CD14-positive monocyte (primary cell): ENCODE data around the gene TGIF2. TPM values are rescaled to one million over a fixed set of nuclear protein-coding genes. Genes with fewer than 3 reads are reported as not detected.
A peak's percentile ranks its signal among the peaks of the same experiment; 100 is the strongest.

Experiments used
- DNase-seq, 3 donors: peaks; one replicate each; pipeline ENCODE4 v3.0.0-alpha.2; 2011 to 2022
- H2AFZ ChIP-seq: 2 replicates; pipeline ENCODE4 v1.6.0; 2012; ENCODE audit warnings: mild to moderate bottlenecking, low read depth, low read length, inconsistent platforms; ENCODE audit not compliant: insufficient read depth, poor library complexity, severe bottlenecking
- H3K27ac ChIP-seq, 2 donors: 1 replicate in 1 of 2; 2 replicates in 1 of 2; pipeline ENCODE4 v1.5.1; 2012 to 2013; ENCODE audit warnings: low read length in 2 of 2, control low read depth in 1 of 2, inconsistent platforms in 1 of 2, low read depth in 1 of 2, mild to moderate bottlenecking in 1 of 2
- H3K27me3 ChIP-seq, 2 donors: one replicate each; pipeline versions ENCODE4 v1.6.0 to v1.6.1; 2011 to 2013; ENCODE audit warnings: low read length in 2 of 2; ENCODE audit not compliant: control insufficient read depth in 2 of 2, insufficient read depth in 2 of 2
- H3K36me3 ChIP-seq, 2 donors: replicated peaks in 1 of 2; 1 replicate in 1 of 2; 2 replicates in 1 of 2; pipeline versions ENCODE4 v1.5.1 to v1.6.1; 2012 to 2013; ENCODE audit warnings: low read length in 2 of 2, control low read depth in 1 of 2, inconsistent platforms in 1 of 2, mild to moderate bottlenecking in 1 of 2; ENCODE audit not compliant: insufficient read depth in 2 of 2, control insufficient read depth in 1 of 2
- H3K4me1 ChIP-seq, 2 donors: 1 replicate in 1 of 2; 2 replicates in 1 of 2; pipeline versions ENCODE4 v1.5.1 to v1.6.1; 2012 to 2013; ENCODE audit warnings: low read length in 2 of 2, control low read depth in 1 of 2, inconsistent platforms in 1 of 2, mild to moderate bottlenecking in 1 of 2, moderate library complexity in 1 of 2; ENCODE audit not compliant: insufficient read depth in 2 of 2, control insufficient read depth in 1 of 2
- H3K4me2 ChIP-seq: replicated peaks from 2 replicates; pipeline ENCODE3; 2012; ENCODE audit warnings: low read length, moderate library complexity, mild to moderate bottlenecking; ENCODE audit not compliant: poor library complexity, severe bottlenecking; ENCODE audit errors: extremely low read depth
- H3K4me3 ChIP-seq, 3 experiments: fragments of 200-600 bp in 1 of 3; sonication (generic) in 1 of 3; replicated peaks in 1 of 3; 1 replicate in 2 of 3; 2 replicates in 1 of 3; pipeline ENCODE4 v1.5.1; 2011 to 2013; ENCODE audit warnings: low read length in 3 of 3, mild to moderate bottlenecking in 3 of 3, control low read depth in 2 of 3, low read depth in 2 of 3, inconsistent platforms in 1 of 3, moderate library complexity in 1 of 3
- H3K79me2 ChIP-seq: 2 replicates; pipeline ENCODE4 v1.6.0; 2012; ENCODE audit warnings: mild to moderate bottlenecking, control low read depth, inconsistent platforms, low read length, moderate library complexity; ENCODE audit not compliant: insufficient read depth
- H3K9ac ChIP-seq: 2 replicates; pipeline ENCODE4 v1.6.0; 2017; ENCODE audit warnings: low read length, mild to moderate bottlenecking; ENCODE audit not compliant: insufficient read depth, poor library complexity, severe bottlenecking
- H3K9me3 ChIP-seq, 2 donors: replicated peaks in 1 of 2; 1 replicate in 1 of 2; 2 replicates in 1 of 2; pipeline versions ENCODE4 v1.5.1 to v1.6.1; 2012 to 2013; ENCODE audit warnings: low read length in 2 of 2, control low read depth in 1 of 2; ENCODE audit not compliant: control insufficient read depth in 1 of 2, insufficient read depth in 1 of 2
- H4K20me1 ChIP-seq: 2 replicates; pipeline ENCODE4 v1.6.0; 2012; ENCODE audit warnings: mild to moderate bottlenecking, low read length, control low read depth, moderate library complexity; ENCODE audit not compliant: insufficient read depth
- H3K27ac Mint-ChIP-seq, 7 donors: one replicate each; pipeline ENCODE4 v1.8.0; 2020; ENCODE audit warnings: mild to moderate bottlenecking in 7 of 7, mixed read lengths in 7 of 7, moderate library complexity in 6 of 7, inconsistent platforms in 2 of 7
- H3K27me3 Mint-ChIP-seq, 3 donors: one replicate each; pipeline ENCODE4 v1.8.0; 2021 to 2022; ENCODE audit warnings: low read depth in 3 of 3, mild to moderate bottlenecking in 3 of 3, mixed read lengths in 3 of 3, moderate library complexity in 3 of 3, inconsistent platforms in 1 of 3
- H3K36me3 Mint-ChIP-seq, 2 donors: one replicate each; pipeline ENCODE4 v1.8.0; 2020; ENCODE audit warnings: mixed read lengths in 2 of 2, inconsistent platforms in 1 of 2, mild to moderate bottlenecking in 1 of 2
- H3K4me1 Mint-ChIP-seq: one replicate; pipeline ENCODE4 v1.8.0; 2020; ENCODE audit warnings: mild to moderate bottlenecking, mixed read lengths
- H3K4me3 Mint-ChIP-seq, 2 donors: one replicate each; pipeline ENCODE4 v1.8.0; 2020; ENCODE audit warnings: mild to moderate bottlenecking in 2 of 2, mixed read lengths in 2 of 2, moderate library complexity in 1 of 2
- H3K9me3 Mint-ChIP-seq, 7 donors: one replicate each; pipeline ENCODE4 v1.8.0; 2020 to 2022; ENCODE audit warnings: mixed read lengths in 7 of 7, mild to moderate bottlenecking in 6 of 7, moderate library complexity in 6 of 7, inconsistent platforms in 2 of 7
- CTCF ChIP-seq: fragments of 200-600 bp; IDR thresholded peaks from one replicate; pipeline ENCODE4 v1.8.0; 2022; ENCODE audit warnings: antibody characterized with exemption, mild to moderate bottlenecking
- WGBS: methylation state at CpG from one replicate; pipeline ENCODE4 v1.1.5; 2013; ENCODE audit warnings: missing lambda C conversion rate; ENCODE audit not compliant: insufficient coverage; 5-methylcytosine and 5-hydroxymethylcytosine counted together
- intact Hi-C, 2 donors: fragments of 100-400 bp; cut with micrococcal nuclease; formaldehyde crosslinking; loops; one replicate each; pipeline versions ENCODE4 v1.15.0 to v1.15.1; 2023
- polyA plus RNA-seq, 3 donors: library from polyadenylated mRNA; depleted of rRNA in 1 of 3; unstranded in 2 of 3; stranded (reverse) in 1 of 3; fragments of 300-500 nt in 2 of 3; fragments of >200 nt in 1 of 3; fragmentation: Illumina TruSeq in 2 of 3; gene quantifications; 1 replicate in 2 of 3; 2 replicates in 1 of 3; pipeline ENCODE4 v1.2.3, GENCODE V29; 2012 to 2021

Gene TGIF2
- polyA plus RNA-seq, 3 donors = 11.0 to 15.9 (median 12.2) TPM

- Histone ChIP-seq H3K27ac (peak overlapping the region; percentile 63 to 96), H3K27me3 (peaks cover 0 to 3% of the 10 kb centered on the region in 2 donors), H2AFZ (peak overlapping the region; percentile 75), H3K9ac (peak overlapping the region; percentile 98), H3K4me3 (peak overlapping the region in 1 of 3 experiments; percentile 82), H3K9me3 (no peaks in the 10 kb centered on the region), H3K79me2 (peaks cover 25% of the 10 kb centered on the region), H3K4me2 (peak overlapping the region; percentile 84), H4K20me1 (peaks cover 24% of the 10 kb centered on the region), H3K36me3 (no peaks in the 10 kb centered on the region), H3K4me1 (peaks cover 26 to 30% of the 10 kb centered on the region in 2 donors)
- peaks cover 34% of the 10 kb centered on the region for H3K4me1 Mint-ChIP-seq
- 23% methylated on average over 9 of the region's 17 CpGs for WGBS
- intact Hi-C loops = no loop called here
- DNase-seq = no peak
- peak overlapping the region; percentile 53 to 96 (median 92) for H3K27ac Mint-ChIP-seq
- peaks cover 8 to 12% (median 9%) of the 10 kb centered on the region in 3 donors for H3K27me3 Mint-ChIP-seq
- TF ChIP-seq CTCF = no peak
- H3K36me3 Mint-ChIP-seq = peaks cover 4 to 7% of the 10 kb centered on the region in 2 donors
- peak overlapping the region in 1 of 2 donors; percentile 84 for H3K4me3 Mint-ChIP-seq
- H3K9me3 Mint-ChIP-seq = no peaks in the 10 kb centered on the region
Observed at GRCh38 chr20:36571564-36572504, 1.6 kb upstream of the TGIF2 start.

- peaks cover 26 to 30% of the 10 kb centered on the region in 2 donors for H3K4me1 ChIP-seq
- peaks cover 28% of the 10 kb centered on the region for H4K20me1 ChIP-seq
- Mint-ChIP-seq H3K9me3 (no peaks in the 10 kb centered on the region), H3K4me1 (peaks cover 34% of the 10 kb centered on the region), H3K27ac (peak overlapping the region; percentile 86 to 96 (median 93)), H3K4me3 (peak overlapping the region; percentile 84 to 87), H3K27me3 (peaks cover 8 to 12% (median 9%) of the 10 kb centered on the region in 3 donors), H3K36me3 (peaks cover 4 to 10% of the 10 kb centered on the region in 2 donors)
- H3K36me3 ChIP-seq = no peaks in the 10 kb centered on the region
- H3K4me2 ChIP-seq = peak overlapping the region; percentile 84
- WGBS = 3% methylated on average over 20 of the region's 20 CpGs
- peaks cover 0 to 3% of the 10 kb centered on the region in 2 donors for H3K27me3 ChIP-seq
- peaks cover 33% of the 10 kb centered on the region for H3K79me2 ChIP-seq
- peak overlapping the region; percentile 48 to 91 (median 82) for H3K4me3 ChIP-seq
- DNase-seq = peak; percentile 76 to 93 (median 84)
- peak overlapping the region; percentile 63 to 96 for H3K27ac ChIP-seq
- H3K9me3 ChIP-seq = no peaks in the 10 kb centered on the region
- peak overlapping the region; percentile 75 for H2AFZ ChIP-seq
- intact Hi-C loops = loop anchor here in 1 of 2 donors (1.0 kb wide), 1 partner anchor 33 kb away; the partner anchor contains the start of gene RAB5IF
- no peak for TF ChIP-seq CTCF
- peak overlapping the region; percentile 98 for H3K9ac ChIP-seq
Observed at GRCh38 chr20:36572701-36573102, 695 bp upstream of the TGIF2 start.
